ENCODE measurements around the gene LTF.

- TF ChIP-seq CTCF (tag by site-specific recombination; IDR thresholded peaks at IDR 0.05) (no peak), ZBTB8A (tag by site-specific recombination; IDR thresholded peaks at IDR 0.05) (no peak), ZNF274 (IDR thresholded peaks at IDR 0.05; ENCODE audit: low read length) (no peak), ZNF274 (tag by site-specific recombination; IDR thresholded peaks at IDR 0.05; ENCODE audit: borderline replicate concordance) (no peak), ZBTB1 (tag by site-specific recombination; IDR thresholded peaks at IDR 0.05) (no peak), SP2 (tag by site-specific recombination; IDR thresholded peaks at IDR 0.05) (no peak)
Measured at GRCh38 chr3:46463868-46464241, 850 bp downstream of the LTF start.
